A549 (cell line): ENCODE measurements around the gene USP44.

Source experiments
- CHD4 ChIP-seq: fragments of 200-600 bp; sonication (generic); IDR thresholded peaks from 2 replicates; pipeline ENCODE4 v1.6.1; 2016; ENCODE audit warnings: antibody characterized with exemption, mild to moderate bottlenecking, borderline replicate concordance
- FOSL2 ChIP-seq, 2 experiments: fragments of 450-650 bp in 1 of 2; fragments of >200 bp in 1 of 2; sonication (Bioruptor Twin) in 1 of 2; formaldehyde crosslinking; IDR thresholded peaks; 2 replicates each; pipeline versions ENCODE4 v1.5.0 to v1.6.1; 2016 to 2020; ENCODE audit warnings: mild to moderate bottlenecking in 1 of 2, moderate library complexity in 1 of 2
- HOXA7 ChIP-seq: fragments of 250-450 bp; sonication (Bioruptor Pico); IDR thresholded peaks from 2 replicates; pipeline ENCODE4 v1.5.0; 2020; ENCODE audit warnings: mild to moderate bottlenecking, moderate library complexity
- POLR2A ChIP-seq: IDR thresholded peaks from 2 replicates; pipeline ENCODE4 v1.6.1; 2012; ENCODE audit warnings: mild to moderate bottlenecking, low read length
- POLR2AphosphoS2 ChIP-seq: conservative IDR thresholded peaks from 2 replicates; pipeline ENCODE4 v1.6.1; 2012; ENCODE audit warnings: low read length, improper control_type of control experiment, inconsistent platforms
- RNF2 ChIP-seq: fragments of 200-600 bp; sonication (generic); IDR thresholded peaks from 2 replicates; pipeline ENCODE4 v1.6.1; 2016; ENCODE audit warnings: low read depth, mild to moderate bottlenecking, antibody characterized with exemption, moderate library complexity, borderline replicate concordance
- SMC3 ChIP-seq: fragments of >200 bp; sonication (Bioruptor Twin); formaldehyde crosslinking; IDR thresholded peaks from 3 replicates; pipeline ENCODE4 v1.6.1; 2018; ENCODE audit warnings: inconsistent platforms
- TP53 ChIP-seq: fragments of 250-450 bp; sonication (Bioruptor Pico); IDR thresholded peaks from 2 replicates; pipeline ENCODE4 v1.5.0; 2021; ENCODE audit warnings: mild to moderate bottlenecking, moderate library complexity
- ZNF302 ChIP-seq: fragments of 250-450 bp; sonication (Bioruptor Pico); IDR thresholded peaks from 2 replicates; pipeline ENCODE4 v1.9.0; 2021; ENCODE audit warnings: inconsistent platforms, mild to moderate bottlenecking, moderate library complexity
- TF ChIP-seq, protein P1 (sequence below): fragments of >200 bp; sonication (Bioruptor Twin); formaldehyde crosslinking; IDR thresholded peaks from 3 replicates; pipeline ENCODE4 v1.5.1; 2016
- TF ChIP-seq, protein P2 (sequence below): fragments of 150-350 bp; IDR thresholded peaks from 2 replicates; pipeline ENCODE4 v1.6.1; 2014; ENCODE audit warnings: low read depth, mild to moderate bottlenecking, low read length
- TF ChIP-seq, protein P3 (sequence below): fragments of 200-600 bp; sonication (generic); IDR thresholded peaks from 2 replicates; pipeline ENCODE4 v1.6.1; 2016; ENCODE audit warnings: antibody characterized with exemption, mild to moderate bottlenecking, moderate library complexity

DNA sequence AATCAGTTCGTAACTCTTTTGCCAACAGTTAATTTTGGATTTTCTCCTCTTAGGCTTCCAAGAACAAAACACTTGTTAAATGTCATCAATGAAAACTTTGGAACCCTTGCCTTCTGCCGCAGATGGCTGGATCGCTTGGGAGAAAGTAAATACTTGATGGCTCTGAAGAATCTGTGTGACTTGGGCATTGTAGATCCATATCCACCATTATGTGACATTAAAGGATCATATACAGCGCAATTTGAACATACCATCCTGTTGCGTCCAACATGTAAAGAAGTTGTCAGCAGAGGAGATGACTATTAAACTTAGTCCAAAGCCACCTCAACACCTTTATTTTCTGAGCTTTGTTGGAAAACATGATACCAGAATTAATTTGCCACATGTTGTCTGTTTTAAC, 37.7 kb downstream of the USP44 start:
- no peak for TF ChIP-seq TP53
- TF ChIP-seq, protein P1, sequence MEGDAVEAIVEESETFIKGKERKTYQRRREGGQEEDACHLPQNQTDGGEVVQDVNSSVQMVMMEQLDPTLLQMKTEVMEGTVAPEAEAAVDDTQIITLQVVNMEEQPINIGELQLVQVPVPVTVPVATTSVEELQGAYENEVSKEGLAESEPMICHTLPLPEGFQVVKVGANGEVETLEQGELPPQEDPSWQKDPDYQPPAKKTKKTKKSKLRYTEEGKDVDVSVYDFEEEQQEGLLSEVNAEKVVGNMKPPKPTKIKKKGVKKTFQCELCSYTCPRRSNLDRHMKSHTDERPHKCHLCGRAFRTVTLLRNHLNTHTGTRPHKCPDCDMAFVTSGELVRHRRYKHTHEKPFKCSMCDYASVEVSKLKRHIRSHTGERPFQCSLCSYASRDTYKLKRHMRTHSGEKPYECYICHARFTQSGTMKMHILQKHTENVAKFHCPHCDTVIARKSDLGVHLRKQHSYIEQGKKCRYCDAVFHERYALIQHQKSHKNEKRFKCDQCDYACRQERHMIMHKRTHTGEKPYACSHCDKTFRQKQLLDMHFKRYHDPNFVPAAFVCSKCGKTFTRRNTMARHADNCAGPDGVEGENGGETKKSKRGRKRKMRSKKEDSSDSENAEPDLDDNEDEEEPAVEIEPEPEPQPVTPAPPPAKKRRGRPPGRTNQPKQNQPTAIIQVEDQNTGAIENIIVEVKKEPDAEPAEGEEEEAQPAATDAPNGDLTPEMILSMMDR: no peak
- TF ChIP-seq, protein P2, sequence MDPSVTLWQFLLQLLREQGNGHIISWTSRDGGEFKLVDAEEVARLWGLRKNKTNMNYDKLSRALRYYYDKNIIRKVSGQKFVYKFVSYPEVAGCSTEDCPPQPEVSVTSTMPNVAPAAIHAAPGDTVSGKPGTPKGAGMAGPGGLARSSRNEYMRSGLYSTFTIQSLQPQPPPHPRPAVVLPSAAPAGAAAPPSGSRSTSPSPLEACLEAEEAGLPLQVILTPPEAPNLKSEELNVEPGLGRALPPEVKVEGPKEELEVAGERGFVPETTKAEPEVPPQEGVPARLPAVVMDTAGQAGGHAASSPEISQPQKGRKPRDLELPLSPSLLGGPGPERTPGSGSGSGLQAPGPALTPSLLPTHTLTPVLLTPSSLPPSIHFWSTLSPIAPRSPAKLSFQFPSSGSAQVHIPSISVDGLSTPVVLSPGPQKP: no peak
- TF ChIP-seq POLR2A: no peak
- TF ChIP-seq, protein P3, sequence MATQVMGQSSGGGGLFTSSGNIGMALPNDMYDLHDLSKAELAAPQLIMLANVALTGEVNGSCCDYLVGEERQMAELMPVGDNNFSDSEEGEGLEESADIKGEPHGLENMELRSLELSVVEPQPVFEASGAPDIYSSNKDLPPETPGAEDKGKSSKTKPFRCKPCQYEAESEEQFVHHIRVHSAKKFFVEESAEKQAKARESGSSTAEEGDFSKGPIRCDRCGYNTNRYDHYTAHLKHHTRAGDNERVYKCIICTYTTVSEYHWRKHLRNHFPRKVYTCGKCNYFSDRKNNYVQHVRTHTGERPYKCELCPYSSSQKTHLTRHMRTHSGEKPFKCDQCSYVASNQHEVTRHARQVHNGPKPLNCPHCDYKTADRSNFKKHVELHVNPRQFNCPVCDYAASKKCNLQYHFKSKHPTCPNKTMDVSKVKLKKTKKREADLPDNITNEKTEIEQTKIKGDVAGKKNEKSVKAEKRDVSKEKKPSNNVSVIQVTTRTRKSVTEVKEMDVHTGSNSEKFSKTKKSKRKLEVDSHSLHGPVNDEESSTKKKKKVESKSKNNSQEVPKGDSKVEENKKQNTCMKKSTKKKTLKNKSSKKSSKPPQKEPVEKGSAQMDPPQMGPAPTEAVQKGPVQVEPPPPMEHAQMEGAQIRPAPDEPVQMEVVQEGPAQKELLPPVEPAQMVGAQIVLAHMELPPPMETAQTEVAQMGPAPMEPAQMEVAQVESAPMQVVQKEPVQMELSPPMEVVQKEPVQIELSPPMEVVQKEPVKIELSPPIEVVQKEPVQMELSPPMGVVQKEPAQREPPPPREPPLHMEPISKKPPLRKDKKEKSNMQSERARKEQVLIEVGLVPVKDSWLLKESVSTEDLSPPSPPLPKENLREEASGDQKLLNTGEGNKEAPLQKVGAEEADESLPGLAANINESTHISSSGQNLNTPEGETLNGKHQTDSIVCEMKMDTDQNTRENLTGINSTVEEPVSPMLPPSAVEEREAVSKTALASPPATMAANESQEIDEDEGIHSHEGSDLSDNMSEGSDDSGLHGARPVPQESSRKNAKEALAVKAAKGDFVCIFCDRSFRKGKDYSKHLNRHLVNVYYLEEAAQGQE: no peak
- TF ChIP-seq ZNF302 (CRISPR knock-in tag): no peak
- TF ChIP-seq FOSL2 (IDR thresholded peaks at IDR 0.05): no peak
- TF ChIP-seq FOSL2 (CRISPR knock-in tag; IDR thresholded peaks at IDR 0.05): no peak
- no peak for TF ChIP-seq POLR2AphosphoS2
- no peak for TF ChIP-seq HOXA7
- TF ChIP-seq CHD4: no peak
- TF ChIP-seq SMC3: no peak
- TF ChIP-seq RNF2: no peak
